Measurements from ENCODE around the gene SLC26A9.
"Not testable (repeated sequence)": the region's sequence is repeated elsewhere in the genome, so short reads cannot be mapped to it uniquely, and the experiment has no call there.

The SLC26A9 gene

DNA sequence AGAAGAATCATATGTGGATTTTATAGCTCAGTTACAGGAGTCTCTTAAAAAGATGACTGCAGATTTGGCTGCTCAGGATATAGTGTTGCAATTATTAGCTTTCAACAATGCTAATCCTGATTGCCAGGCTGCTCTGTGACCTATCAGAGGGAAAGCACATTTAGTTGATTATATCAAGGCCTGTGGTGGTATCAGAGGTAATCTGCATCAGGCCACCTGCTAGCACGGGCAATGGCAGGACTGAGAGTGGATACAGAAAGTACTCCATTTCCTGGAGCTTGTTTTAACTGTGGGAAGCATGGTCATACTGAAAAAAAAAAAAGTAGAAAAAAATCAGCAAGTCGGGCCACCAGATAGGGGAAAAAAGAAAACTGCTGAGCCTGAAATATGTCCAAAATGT, 51.1 kb downstream of the SLC26A9 start:
- H3K36me3 Mint-ChIP-seq (ENCODE audit: low read depth); H3K27ac Mint-ChIP-seq; H3K4me1 Mint-ChIP-seq (ENCODE audit: low read depth); intact Hi-C loops (cut with micrococcal nuclease); H3K4me3 Mint-ChIP-seq: not testable (repeated sequence)
- H3K9me3 Mint-ChIP-seq, result peaks cover 24% of the 10 kb centered on the region
- H3K27me3 Mint-ChIP-seq, result peaks cover 28% of the 10 kb centered on the region

DNA sequence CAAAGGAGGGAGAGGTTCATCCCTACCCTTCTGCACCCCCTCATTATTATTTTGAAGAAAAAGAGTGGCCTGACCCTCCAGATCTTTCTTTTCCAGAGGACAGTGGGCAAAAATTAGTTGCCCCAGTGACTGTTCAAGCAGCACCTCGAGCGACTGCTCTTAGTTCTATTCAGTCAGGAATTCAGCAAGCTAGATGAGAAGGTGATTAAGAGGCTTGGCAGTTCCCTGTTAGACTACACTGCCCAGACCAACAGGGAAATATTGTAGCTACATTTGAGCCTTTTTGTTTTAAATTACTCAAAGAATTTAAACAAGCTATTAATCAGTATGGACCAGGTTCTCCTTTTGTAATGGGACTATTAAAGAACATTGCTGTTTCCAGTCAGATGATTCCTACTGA, 51.8 kb downstream of the SLC26A9 start:
- peaks cover 28% of the 10 kb centered on the region for H3K27me3 Mint-ChIP-seq
- H3K9me3 Mint-ChIP-seq, result peaks cover 19% of the 10 kb centered on the region
- H3K4me1 Mint-ChIP-seq (ENCODE audit: low read depth); intact Hi-C loops (cut with micrococcal nuclease); H3K36me3 Mint-ChIP-seq (ENCODE audit: low read depth); H3K4me3 Mint-ChIP-seq; H3K27ac Mint-ChIP-seq: not testable (repeated sequence)

DNA sequence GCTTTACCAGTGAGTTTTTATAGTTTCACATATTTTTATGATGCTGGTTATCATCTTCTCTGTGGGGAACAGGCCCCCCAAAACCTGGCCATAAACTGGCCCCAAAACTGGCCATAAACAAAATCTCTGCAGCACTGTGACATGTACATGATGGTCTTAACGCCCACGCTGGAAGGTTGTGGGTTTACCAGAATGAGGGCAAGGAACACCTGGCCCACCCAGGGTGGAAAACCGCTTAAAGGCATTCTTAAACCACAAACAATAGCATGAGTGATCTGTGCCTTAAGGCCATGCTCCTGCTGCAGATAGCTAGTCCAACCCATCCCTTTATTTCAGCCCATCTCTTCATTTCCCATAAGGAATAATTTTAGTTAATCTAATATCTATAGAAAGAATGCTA, 52.6 kb downstream of the SLC26A9 start:
- H3K4me3 Mint-ChIP-seq; intact Hi-C loops (cut with micrococcal nuclease); H3K27ac Mint-ChIP-seq; H3K36me3 Mint-ChIP-seq (ENCODE audit: low read depth); H3K4me1 Mint-ChIP-seq (ENCODE audit: low read depth): not testable (repeated sequence)
- Mint-ChIP-seq H3K27me3 (peaks cover 24% of the 10 kb centered on the region), H3K9me3 (peaks cover 10% of the 10 kb centered on the region)

DNA sequence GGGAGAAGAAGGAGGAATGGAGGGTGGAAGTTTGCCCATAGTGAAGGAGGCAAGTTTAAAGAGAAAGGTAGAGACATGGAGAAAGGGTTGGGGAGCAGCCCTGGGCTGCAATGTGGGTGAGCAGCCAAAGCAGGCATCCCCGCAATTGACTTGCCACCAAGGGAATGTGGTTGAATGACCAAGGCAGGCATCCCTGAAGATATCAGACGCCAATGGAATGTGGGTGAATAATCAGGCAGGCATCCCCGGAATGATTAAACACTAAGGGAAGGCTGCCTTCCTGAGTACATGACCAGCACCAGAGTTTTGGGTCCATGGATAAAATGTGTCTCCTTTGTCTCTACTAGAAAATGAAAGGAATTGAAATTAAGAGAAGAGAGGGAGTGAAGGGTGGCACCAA, 53.5 kb downstream of the SLC26A9 start:
- H3K9me3 Mint-ChIP-seq; H3K4me1 Mint-ChIP-seq (ENCODE audit: low read depth); intact Hi-C loops (cut with micrococcal nuclease); H3K27ac Mint-ChIP-seq; H3K4me3 Mint-ChIP-seq; H3K36me3 Mint-ChIP-seq (ENCODE audit: low read depth): not testable (repeated sequence)
- peaks cover 24% of the 10 kb centered on the region for H3K27me3 Mint-ChIP-seq

DNA sequence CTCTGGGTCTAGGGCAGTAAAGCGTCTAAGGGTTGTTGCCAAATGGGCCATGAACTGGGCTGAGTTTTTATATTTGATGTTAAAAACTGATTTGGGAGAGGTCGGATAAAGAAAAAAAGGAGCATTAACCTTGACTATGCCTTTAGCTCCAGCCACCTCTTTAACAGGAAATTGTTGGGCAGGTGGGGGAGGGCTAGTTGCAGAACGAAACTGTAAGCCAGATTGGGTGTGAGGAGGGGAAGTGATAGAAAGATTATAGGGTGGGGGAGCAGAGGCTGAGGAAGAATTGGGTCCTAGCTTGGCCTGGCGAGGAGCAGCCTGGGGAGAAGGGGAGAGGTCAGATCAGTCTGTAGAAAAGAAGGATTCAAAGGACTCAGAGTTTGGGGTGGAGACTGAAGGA, 54.2 kb downstream of the SLC26A9 start:
- H3K4me3 Mint-ChIP-seq; H3K36me3 Mint-ChIP-seq (ENCODE audit: low read depth); H3K4me1 Mint-ChIP-seq (ENCODE audit: low read depth); intact Hi-C loops (cut with micrococcal nuclease); H3K27ac Mint-ChIP-seq; H3K9me3 Mint-ChIP-seq: not testable (repeated sequence)
- H3K27me3 Mint-ChIP-seq, result peaks cover 20% of the 10 kb centered on the region

DNA sequence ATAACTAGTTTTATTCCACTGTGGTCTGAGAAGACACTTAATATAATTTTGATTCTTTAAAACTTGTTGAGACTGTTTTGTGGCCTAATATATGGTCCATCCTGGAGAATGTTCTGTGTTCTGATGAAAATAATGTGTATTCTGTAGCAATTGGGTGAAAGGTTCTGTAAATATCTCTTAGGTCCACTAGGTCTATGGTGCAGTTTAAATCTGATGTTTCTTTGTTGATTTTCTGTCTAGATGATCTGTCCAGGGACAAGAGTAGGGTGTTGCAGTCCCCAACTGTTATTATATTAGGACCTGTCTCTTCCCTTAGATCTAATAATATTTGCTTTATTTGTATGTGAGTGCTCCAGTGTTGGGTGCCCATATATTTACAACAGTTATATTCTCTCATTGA, 59.5 kb downstream of the SLC26A9 start:
- Mint-ChIP-seq H3K27me3 (peaks cover 31% of the 10 kb centered on the region), H3K4me3 (no peak overlapping the region), H3K27ac (no peak overlapping the region), H3K4me1 (ENCODE audit: low read depth) (no peaks in the 10 kb centered on the region), H3K9me3 (peaks cover 8% of the 10 kb centered on the region), H3K36me3 (ENCODE audit: low read depth) (no peaks in the 10 kb centered on the region)
- intact Hi-C loops (cut with micrococcal nuclease), result no loop called here

DNA sequence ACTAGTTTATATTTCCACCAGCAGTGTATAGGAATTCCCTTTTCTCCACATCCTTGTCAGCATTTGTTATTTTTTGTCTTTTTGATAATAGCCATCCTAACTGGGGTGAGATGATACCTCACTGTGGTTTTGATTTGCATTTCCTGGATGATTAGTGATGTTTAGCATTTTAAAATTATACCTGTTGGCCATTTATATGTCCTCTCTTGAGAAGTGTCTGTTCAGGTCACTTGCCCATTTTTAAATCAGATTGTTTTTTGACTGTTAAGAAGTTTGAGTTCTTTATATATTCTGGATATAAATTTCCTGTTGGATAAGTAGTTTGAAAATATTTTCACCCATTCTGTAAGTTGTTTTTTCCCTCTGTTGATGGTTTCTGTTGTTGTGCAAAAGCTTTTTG, 62.3 kb downstream of the SLC26A9 start:
- peaks cover 8% of the 10 kb centered on the region for H3K9me3 Mint-ChIP-seq
- H3K36me3 Mint-ChIP-seq (ENCODE audit: low read depth), result no peaks in the 10 kb centered on the region
- intact Hi-C loops (cut with micrococcal nuclease), result no loop called here
- no peaks in the 10 kb centered on the region for H3K4me1 Mint-ChIP-seq (ENCODE audit: low read depth)
- no peak overlapping the region for H3K4me3 Mint-ChIP-seq
- peaks cover 49% of the 10 kb centered on the region for H3K27me3 Mint-ChIP-seq
- no peak overlapping the region for H3K27ac Mint-ChIP-seq

DNA sequence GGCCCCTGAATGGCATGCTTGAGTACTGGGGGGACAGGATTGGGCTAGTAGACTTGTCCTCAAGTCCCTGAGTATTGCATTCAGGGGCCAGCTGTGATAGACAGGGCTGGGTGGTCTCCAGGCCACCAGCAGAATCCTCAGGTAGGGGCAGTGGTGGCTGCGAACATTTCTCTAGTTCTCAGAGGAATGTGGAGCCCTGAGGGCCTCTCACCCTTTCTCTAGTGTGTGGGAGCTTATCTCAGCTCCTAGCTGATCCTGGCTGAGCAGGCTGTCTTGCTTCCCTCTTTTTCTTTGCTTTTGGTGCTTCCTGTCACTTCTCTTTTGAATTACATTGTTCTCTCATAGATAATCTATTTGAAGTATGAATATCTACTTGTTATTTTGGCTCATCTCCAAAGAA, 63.3 kb downstream of the SLC26A9 start:
- Mint-ChIP-seq H3K27me3 (peaks cover 49% of the 10 kb centered on the region), H3K4me3 (no peak overlapping the region), H3K36me3 (ENCODE audit: low read depth) (no peaks in the 10 kb centered on the region), H3K4me1 (ENCODE audit: low read depth) (no peaks in the 10 kb centered on the region), H3K27ac (no peak overlapping the region), H3K9me3 (peaks cover 8% of the 10 kb centered on the region)
- intact Hi-C loops (cut with micrococcal nuclease), result no loop called here

DNA sequence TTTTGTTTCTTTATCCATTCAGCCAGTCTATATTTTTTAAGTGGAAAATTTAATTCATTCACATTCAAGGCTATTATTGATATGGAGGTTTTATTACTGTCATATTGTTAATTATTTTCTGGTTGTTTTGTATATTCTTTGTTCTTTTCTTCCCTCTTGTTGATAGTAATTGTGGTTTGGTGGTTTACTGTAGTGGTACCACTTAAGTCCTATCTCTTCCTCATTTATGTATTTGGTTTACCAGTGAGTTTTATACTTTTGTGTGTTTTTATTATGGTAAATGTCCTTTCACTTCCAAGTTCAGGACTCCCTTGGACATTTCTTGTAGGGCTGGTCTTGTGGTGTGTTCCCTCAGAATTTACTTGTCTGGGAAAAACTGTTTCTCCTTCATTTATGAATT, 65.2 kb downstream of the SLC26A9 start:
- peaks cover 47% of the 10 kb centered on the region for H3K27me3 Mint-ChIP-seq

DNA sequence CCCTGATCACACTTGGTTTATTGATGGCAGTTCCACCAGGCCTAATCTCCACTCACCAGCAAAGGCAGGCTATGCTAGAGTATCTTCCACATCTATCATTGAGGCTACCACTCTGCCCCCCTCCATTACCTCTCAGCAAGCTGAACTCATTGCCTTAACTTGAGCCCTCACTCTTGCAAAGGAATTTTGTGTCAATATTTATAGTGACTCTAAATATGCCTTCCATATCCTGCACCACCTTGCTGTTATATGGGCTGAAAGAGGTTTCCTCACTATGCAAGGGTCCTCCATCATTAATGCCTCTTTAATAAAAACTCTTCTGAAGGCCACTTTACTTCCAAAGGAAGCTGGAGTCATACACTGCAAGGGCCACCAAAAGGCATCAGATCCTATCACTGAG, 70.1 kb downstream of the SLC26A9 start:
- H3K27me3 Mint-ChIP-seq, result peaks cover 15% of the 10 kb centered on the region
- H3K36me3 Mint-ChIP-seq (ENCODE audit: low read depth); H3K9me3 Mint-ChIP-seq; H3K27ac Mint-ChIP-seq; intact Hi-C loops (cut with micrococcal nuclease); H3K4me3 Mint-ChIP-seq; H3K4me1 Mint-ChIP-seq (ENCODE audit: low read depth): not testable (repeated sequence)

More for the DNA sequence above, 65.2 kb downstream of the SLC26A9 start:
- Mint-ChIP-seq H3K27ac (no peak overlapping the region), H3K9me3 (peaks cover 8% of the 10 kb centered on the region), H3K4me3 (no peak overlapping the region), H3K36me3 (ENCODE audit: low read depth) (no peaks in the 10 kb centered on the region), H3K4me1 (ENCODE audit: low read depth) (no peaks in the 10 kb centered on the region)
- intact Hi-C loops (cut with micrococcal nuclease), result no loop called here

DNA sequence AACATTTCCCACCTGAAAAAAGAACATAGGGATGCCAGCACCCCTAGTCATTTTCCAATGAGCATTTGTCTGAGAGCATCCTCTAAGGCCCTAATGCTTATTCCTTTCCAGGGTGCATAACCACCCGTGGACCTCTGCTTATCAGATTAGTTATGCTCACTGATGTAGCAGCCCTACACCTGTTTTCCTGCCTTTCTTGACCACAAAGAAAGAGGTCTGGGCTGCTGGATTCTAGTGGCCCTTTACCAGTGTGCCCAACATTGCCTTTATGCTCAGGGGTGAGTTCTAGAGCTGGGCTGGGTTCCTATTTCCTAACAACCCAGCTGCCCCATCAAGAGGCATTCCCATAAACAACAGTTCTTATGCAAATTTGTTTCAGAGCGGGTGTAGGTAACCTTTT, 73.0 kb downstream of the SLC26A9 start:
- peaks cover 4% of the 10 kb centered on the region for H3K27me3 Mint-ChIP-seq
- H3K4me1 Mint-ChIP-seq (ENCODE audit: low read depth), result no peaks in the 10 kb centered on the region
- H3K4me3 Mint-ChIP-seq, result no peak overlapping the region
- H3K27ac Mint-ChIP-seq, result no peak overlapping the region
- H3K36me3 Mint-ChIP-seq (ENCODE audit: low read depth), result no peaks in the 10 kb centered on the region
- intact Hi-C loops (cut with micrococcal nuclease), result no loop called here
- no peaks in the 10 kb centered on the region for H3K9me3 Mint-ChIP-seq

All from dendritic cell treated with granulocyte-macrophage colony-stimulating factor and Interleukin-4, amounts not matched to agents 40 ng/mL and 50 ng/mL, for 4 days (primary cell).